Activated CD4-positive, CD25-positive, alpha-beta regulatory T cell treated with anti-CD3 and anti-CD28 coated beads, Interleukin-2, amount 50 U/mL, for 16 hours (primary cell): Measurements from ENCODE around the gene TUBA4A.

Experiments used
- DNase-seq: peaks from one replicate; pipeline ENCODE4 v3.0.0-alpha.2; 2020; ENCODE audit warnings: low read depth, low spot score

The TUBA4A gene

GRCh38 chr2:219286436-219287115, 32.9 kb upstream of the TUBA4A start:
- DNase-seq: no peak

GRCh38 chr2:219285894-219286425, 32.2 kb upstream of the TUBA4A start:
- DNase-seq: no peak

- no peak for DNase-seq
Observed at GRCh38 chr2:219285373-219285735, 31.6 kb upstream of the TUBA4A start.

GRCh38 chr2:219284501-219285372, 31.0 kb upstream of the TUBA4A start:
- no peak for DNase-seq

GRCh38 chr2:219282943-219283581, 29.3 kb upstream of the TUBA4A start:
- no peak for DNase-seq

- DNase-seq: no peak
Observed at GRCh38 chr2:219282375-219282774, 28.7 kb upstream of the TUBA4A start.

- no peak for DNase-seq
Observed at GRCh38 chr2:219281588-219281987, 27.9 kb upstream of the TUBA4A start.

- DNase-seq: no peak
Observed at GRCh38 chr2:219280651-219281050, 26.9 kb upstream of the TUBA4A start.

- DNase-seq: no peak
Observed at GRCh38 chr2:219279916-219280516, 26.3 kb upstream of the TUBA4A start.

GRCh38 chr2:219279151-219279915, 25.6 kb upstream of the TUBA4A start, which contains the start of gene DNAJB2:
Gene DNAJB2 (plus strand): TSS chr2:219279366. CDS start chr2:219279834, 468 bp downstream.
- peak; percentile 97 for DNase-seq

- no peak for DNase-seq
Observed at GRCh38 chr2:219278655-219279150, 25.0 kb upstream of the TUBA4A start.

- DNase-seq: no peak
Observed at GRCh38 chr2:219277703-219278654, 24.3 kb upstream of the TUBA4A start.

GRCh38 chr2:219274361-219274921, 20.7 kb upstream of the TUBA4A start:
- DNase-seq: no peak

GRCh38 chr2:219273937-219274336, 20.2 kb upstream of the TUBA4A start:
- no peak for DNase-seq

- DNase-seq: no peak
Observed at GRCh38 chr2:219272995-219273394, 19.3 kb upstream of the TUBA4A start.

- DNase-seq: no peak
Observed at GRCh38 chr2:219272356-219272755, 18.6 kb upstream of the TUBA4A start.

GRCh38 chr2:219271021-219271420, 17.3 kb upstream of the TUBA4A start:
- DNase-seq: no peak

- no peak for DNase-seq
Observed at GRCh38 chr2:219270055-219270372, 16.3 kb upstream of the TUBA4A start.

- DNase-seq: no peak
Observed at GRCh38 chr2:219269362-219270054, 15.8 kb upstream of the TUBA4A start.
